ENCODE data around the gene TSPEAR. TPM values are rescaled to one million over a fixed set of nuclear protein-coding genes. Genes with fewer than 3 reads are reported as not detected.
"Not testable (repeated sequence)": the region's sequence is repeated elsewhere in the genome, so short reads cannot be mapped to it uniquely, and the experiment has no call there.

Gene TSPEAR
- total RNA-seq, 1 donor: not detected

GRCh38 chr21:44603911-44604310 lies 107.5 kb downstream of the TSPEAR start:
- no peak for DNase-seq (ENCODE audit: insufficient read length, low spot score, missing footprints)
- TF ChIP-seq, protein P1, sequence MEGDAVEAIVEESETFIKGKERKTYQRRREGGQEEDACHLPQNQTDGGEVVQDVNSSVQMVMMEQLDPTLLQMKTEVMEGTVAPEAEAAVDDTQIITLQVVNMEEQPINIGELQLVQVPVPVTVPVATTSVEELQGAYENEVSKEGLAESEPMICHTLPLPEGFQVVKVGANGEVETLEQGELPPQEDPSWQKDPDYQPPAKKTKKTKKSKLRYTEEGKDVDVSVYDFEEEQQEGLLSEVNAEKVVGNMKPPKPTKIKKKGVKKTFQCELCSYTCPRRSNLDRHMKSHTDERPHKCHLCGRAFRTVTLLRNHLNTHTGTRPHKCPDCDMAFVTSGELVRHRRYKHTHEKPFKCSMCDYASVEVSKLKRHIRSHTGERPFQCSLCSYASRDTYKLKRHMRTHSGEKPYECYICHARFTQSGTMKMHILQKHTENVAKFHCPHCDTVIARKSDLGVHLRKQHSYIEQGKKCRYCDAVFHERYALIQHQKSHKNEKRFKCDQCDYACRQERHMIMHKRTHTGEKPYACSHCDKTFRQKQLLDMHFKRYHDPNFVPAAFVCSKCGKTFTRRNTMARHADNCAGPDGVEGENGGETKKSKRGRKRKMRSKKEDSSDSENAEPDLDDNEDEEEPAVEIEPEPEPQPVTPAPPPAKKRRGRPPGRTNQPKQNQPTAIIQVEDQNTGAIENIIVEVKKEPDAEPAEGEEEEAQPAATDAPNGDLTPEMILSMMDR (IDR thresholded peaks at IDR 0.05; ENCODE audit: extremely low read depth, low read depth, low read length): no peak
- no peaks in the 10 kb centered on the region for H4K20me1 ChIP-seq (ENCODE audit: insufficient read depth, low read length)
- no peak overlapping the region for H3K4me2 ChIP-seq (ENCODE audit: insufficient read depth, low read length)
- no peaks in the 10 kb centered on the region for H3K9me3 ChIP-seq (ENCODE audit: low read depth, low read length)
- H3K4me1 ChIP-seq (ENCODE audit: insufficient read depth, low read length): no peaks in the 10 kb centered on the region
- H3K4me3 ChIP-seq (ENCODE audit: insufficient read depth, low read length): no peak overlapping the region
- H3K27me3 ChIP-seq (ENCODE audit: insufficient read depth, low read length): no peaks in the 10 kb centered on the region
- no peak overlapping the region for H2AFZ ChIP-seq (ENCODE audit: low read length)
- no peaks in the 10 kb centered on the region for H3K79me2 ChIP-seq (ENCODE audit: insufficient read depth, low read length)
- no peak overlapping the region for H3K27ac ChIP-seq (ENCODE audit: low read depth, low read length)
- H3K36me3 ChIP-seq (ENCODE audit: insufficient read depth, low read length): no peaks in the 10 kb centered on the region

- Histone ChIP-seq H3K27me3 (ENCODE audit: insufficient read depth, low read length) (no peaks in the 10 kb centered on the region), H3K4me2 (ENCODE audit: insufficient read depth, low read length) (no peak overlapping the region), H4K20me1 (ENCODE audit: insufficient read depth, low read length) (no peaks in the 10 kb centered on the region), H3K9me3 (ENCODE audit: low read depth, low read length) (no peaks in the 10 kb centered on the region), H3K4me1 (ENCODE audit: insufficient read depth, low read length) (no peaks in the 10 kb centered on the region), H3K4me3 (ENCODE audit: insufficient read depth, low read length) (no peak overlapping the region), H3K27ac (ENCODE audit: low read depth, low read length) (no peak overlapping the region), H3K79me2 (ENCODE audit: insufficient read depth, low read length) (no peaks in the 10 kb centered on the region), H2AFZ (ENCODE audit: low read length) (no peak overlapping the region), H3K36me3 (ENCODE audit: insufficient read depth, low read length) (no peaks in the 10 kb centered on the region)
- no peak for DNase-seq (ENCODE audit: insufficient read length, low spot score, missing footprints)
- TF ChIP-seq, protein P1 (IDR thresholded peaks at IDR 0.05; ENCODE audit: extremely low read depth, low read depth, low read length): no peak
Measured at GRCh38 chr21:44603109-44603875, 108.1 kb downstream of the TSPEAR start.

- Histone ChIP-seq H3K36me3 (ENCODE audit: insufficient read depth, low read length) (no peaks in the 10 kb centered on the region), H4K20me1 (ENCODE audit: insufficient read depth, low read length) (no peaks in the 10 kb centered on the region), H3K4me1 (ENCODE audit: insufficient read depth, low read length) (no peaks in the 10 kb centered on the region), H3K4me2 (ENCODE audit: insufficient read depth, low read length) (no peak overlapping the region), H3K27ac (ENCODE audit: low read depth, low read length) (no peak overlapping the region), H3K79me2 (ENCODE audit: insufficient read depth, low read length) (no peaks in the 10 kb centered on the region), H2AFZ (ENCODE audit: low read length) (no peak overlapping the region), H3K9me3 (ENCODE audit: low read depth, low read length) (no peaks in the 10 kb centered on the region), H3K27me3 (ENCODE audit: insufficient read depth, low read length) (no peaks in the 10 kb centered on the region), H3K4me3 (ENCODE audit: insufficient read depth, low read length) (no peak overlapping the region)
- no peak for DNase-seq (ENCODE audit: insufficient read length, low spot score, missing footprints)
- TF ChIP-seq, protein P1 (IDR thresholded peaks at IDR 0.05; ENCODE audit: extremely low read depth, low read depth, low read length): no peak
Measured at GRCh38 chr21:44602463-44602850, 108.9 kb downstream of the TSPEAR start.

DNA sequence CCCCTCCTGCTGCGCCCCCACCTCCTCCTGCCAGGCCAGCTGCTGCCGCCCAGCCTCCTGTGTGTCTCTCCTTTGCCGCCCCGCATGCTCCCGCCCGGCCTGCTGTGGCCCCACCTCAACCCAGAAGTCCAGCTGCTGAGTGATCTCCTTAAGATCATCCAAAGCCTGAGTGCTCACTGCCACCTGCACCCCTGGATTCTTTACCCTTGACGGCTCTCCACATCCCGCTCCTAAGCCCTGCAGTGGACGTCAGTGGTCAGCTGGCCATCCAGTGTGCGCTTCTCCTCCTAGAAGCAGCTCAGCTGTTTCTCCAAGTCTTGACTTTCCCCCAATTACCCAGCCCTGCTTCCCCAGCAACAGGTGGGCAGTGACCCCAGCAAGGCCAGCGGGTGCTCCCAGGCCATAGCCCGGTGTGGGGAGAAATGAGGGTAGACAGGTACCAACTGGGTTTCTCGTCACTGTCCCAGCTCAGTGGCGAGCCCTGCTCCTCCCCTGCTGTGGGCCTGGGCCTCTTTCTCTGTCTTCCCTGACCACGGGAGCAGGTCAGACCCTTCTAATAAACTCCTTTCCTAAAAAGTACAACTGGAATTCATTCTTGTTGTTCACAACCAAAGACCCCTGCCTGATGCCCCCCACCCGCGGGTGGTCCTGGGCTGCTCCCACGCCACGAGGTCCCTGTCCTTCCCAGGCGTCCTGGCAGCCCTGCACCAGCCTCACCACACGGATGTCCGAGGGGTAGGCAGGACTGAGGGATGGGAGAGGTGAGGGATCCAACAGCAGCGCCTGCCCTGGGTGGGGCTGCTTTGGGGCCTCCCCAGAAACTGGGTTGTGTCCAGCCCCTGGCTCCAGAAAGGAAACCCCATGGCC lies 109.5 kb downstream of the TSPEAR start:
- Histone ChIP-seq H4K20me1 (ENCODE audit: insufficient read depth, low read length) (no peaks in the 10 kb centered on the region), H3K4me1 (ENCODE audit: insufficient read depth, low read length) (no peaks in the 10 kb centered on the region), H3K79me2 (ENCODE audit: insufficient read depth, low read length) (no peaks in the 10 kb centered on the region), H3K36me3 (ENCODE audit: insufficient read depth, low read length) (no peaks in the 10 kb centered on the region), H3K27ac (ENCODE audit: low read depth, low read length) (no peak overlapping the region), H3K9me3 (ENCODE audit: low read depth, low read length) (no peaks in the 10 kb centered on the region), H2AFZ (ENCODE audit: low read length) (no peak overlapping the region), H3K4me2 (ENCODE audit: insufficient read depth, low read length) (no peak overlapping the region), H3K27me3 (ENCODE audit: insufficient read depth, low read length) (no peaks in the 10 kb centered on the region), H3K4me3 (ENCODE audit: insufficient read depth, low read length) (no peak overlapping the region)
- no peak for DNase-seq (ENCODE audit: insufficient read length, low spot score, missing footprints)
- TF ChIP-seq, protein P1 (IDR thresholded peaks at IDR 0.05; ENCODE audit: extremely low read depth, low read depth, low read length): no peak

DNA sequence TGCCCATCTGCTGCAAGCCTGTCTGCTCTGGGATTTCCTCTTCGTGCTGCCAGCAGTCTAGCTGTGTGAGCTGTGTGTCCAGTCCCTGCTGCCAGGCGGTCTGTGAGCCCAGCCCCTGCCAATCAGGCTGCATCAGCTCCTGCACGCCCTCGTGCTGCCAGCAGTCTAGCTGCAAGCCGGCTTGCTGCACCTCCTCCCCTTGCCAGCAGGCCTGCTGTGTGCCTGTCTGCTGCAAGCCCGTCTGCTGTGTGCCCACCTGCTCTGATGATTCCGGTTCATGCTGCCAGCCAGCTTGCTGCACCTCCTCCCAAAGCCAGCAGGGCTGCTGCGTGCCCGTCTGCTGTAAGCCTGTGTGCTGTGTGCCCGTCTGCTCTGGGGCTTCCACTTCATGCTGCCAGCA lies 110.3 kb downstream of the TSPEAR start:
- H3K27me3 ChIP-seq (ENCODE audit: insufficient read depth, low read length); H3K4me1 ChIP-seq (ENCODE audit: insufficient read depth, low read length); H2AFZ ChIP-seq (ENCODE audit: low read length); DNase-seq (ENCODE audit: insufficient read length, low spot score, missing footprints); H3K9me3 ChIP-seq (ENCODE audit: low read depth, low read length); H3K36me3 ChIP-seq (ENCODE audit: insufficient read depth, low read length); H3K79me2 ChIP-seq (ENCODE audit: insufficient read depth, low read length); H3K4me3 ChIP-seq (ENCODE audit: insufficient read depth, low read length); H3K27ac ChIP-seq (ENCODE audit: low read depth, low read length); H4K20me1 ChIP-seq (ENCODE audit: insufficient read depth, low read length); H3K4me2 ChIP-seq (ENCODE audit: insufficient read depth, low read length): not testable (repeated sequence)

Measured in osteoblast (primary cell).